B cell (primary cell): ENCODE measurements around the gene SERF2.

Source experiments
- EZH2 ChIP-seq: IDR thresholded peaks from 2 replicates; pipeline ENCODE4 v1.6.1; 2012; ENCODE audit warnings: borderline replicate concordance, low read depth, mild to moderate bottlenecking, moderate library complexity, low read length; ENCODE audit not compliant: insufficient read depth, poor library complexity, severe bottlenecking
- TF ChIP-seq, protein P1 (sequence below): fragments of 200-600 bp; IDR thresholded peaks from one replicate; pipeline ENCODE4 v1.8.0; 2022; ENCODE audit warnings: antibody characterized with exemption, mild to moderate bottlenecking

DNA sequence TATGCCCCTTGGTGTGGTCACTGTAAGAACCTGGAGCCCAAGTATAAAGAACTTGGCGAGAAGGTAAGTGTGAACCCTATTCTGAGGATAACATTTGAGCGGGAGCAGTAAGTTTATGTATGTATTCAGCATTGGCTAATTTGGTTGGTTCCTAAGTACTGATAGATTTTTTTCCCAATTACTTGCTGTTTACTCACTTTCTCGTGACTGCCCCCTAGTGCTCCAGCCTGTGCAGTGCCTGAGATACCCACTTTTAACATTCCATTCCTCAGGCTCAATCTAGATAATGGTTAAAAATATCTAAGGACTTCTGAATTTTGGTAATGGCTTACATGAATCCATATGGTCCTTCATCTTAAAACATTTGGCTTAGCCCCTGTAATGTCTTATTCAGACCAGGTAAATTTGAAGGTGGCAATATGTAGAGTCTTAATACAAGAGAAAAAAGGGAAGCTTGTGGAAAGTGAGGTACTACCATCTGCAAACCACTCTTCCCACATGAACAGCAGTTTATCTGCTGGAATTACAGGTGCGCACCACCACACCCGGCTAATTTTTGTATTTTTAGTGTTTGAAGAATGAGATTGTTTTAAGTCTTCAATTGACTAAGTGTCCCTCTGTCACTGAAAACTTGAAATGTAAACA is 22.4 kb upstream of the SERF2 start:
- TF ChIP-seq, protein P1, sequence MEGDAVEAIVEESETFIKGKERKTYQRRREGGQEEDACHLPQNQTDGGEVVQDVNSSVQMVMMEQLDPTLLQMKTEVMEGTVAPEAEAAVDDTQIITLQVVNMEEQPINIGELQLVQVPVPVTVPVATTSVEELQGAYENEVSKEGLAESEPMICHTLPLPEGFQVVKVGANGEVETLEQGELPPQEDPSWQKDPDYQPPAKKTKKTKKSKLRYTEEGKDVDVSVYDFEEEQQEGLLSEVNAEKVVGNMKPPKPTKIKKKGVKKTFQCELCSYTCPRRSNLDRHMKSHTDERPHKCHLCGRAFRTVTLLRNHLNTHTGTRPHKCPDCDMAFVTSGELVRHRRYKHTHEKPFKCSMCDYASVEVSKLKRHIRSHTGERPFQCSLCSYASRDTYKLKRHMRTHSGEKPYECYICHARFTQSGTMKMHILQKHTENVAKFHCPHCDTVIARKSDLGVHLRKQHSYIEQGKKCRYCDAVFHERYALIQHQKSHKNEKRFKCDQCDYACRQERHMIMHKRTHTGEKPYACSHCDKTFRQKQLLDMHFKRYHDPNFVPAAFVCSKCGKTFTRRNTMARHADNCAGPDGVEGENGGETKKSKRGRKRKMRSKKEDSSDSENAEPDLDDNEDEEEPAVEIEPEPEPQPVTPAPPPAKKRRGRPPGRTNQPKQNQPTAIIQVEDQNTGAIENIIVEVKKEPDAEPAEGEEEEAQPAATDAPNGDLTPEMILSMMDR = peak; percentile 90
- no peak for TF ChIP-seq EZH2
